Measurements from ENCODE around the gene RPEL1. TPM values are rescaled to one million over a fixed set of nuclear protein-coding genes. Genes with fewer than 3 reads are reported as not detected.
"Not testable (repeated sequence)": the region's sequence is repeated elsewhere in the genome, so short reads cannot be mapped to it uniquely, and the experiment has no call there.

RPEL1 gene
- total RNA-seq, 1 experiment from 2014 or later, result not detected

DNA sequence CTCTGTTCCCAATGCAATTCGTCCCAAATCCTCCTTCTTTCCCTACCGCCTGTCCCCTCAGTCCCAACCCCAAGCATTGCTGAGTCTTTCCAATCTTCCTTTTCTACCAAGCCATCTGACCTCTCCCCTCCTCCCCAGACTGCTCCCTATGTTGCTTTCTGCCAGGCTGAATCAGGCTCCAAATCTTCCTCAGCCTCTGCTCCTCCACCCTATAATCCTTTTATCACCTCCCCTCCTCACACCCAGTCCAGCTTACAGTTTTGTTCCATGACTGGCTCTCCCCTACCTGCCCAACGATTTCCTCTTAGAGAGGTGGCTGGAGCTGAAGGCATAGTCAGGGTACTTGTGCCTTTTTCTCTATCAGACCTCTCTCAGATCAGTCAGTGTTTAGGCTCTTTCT is 39.0 kb upstream of the RPEL1 start:
- H3K4me1 ChIP-seq (ENCODE audit: insufficient read depth, low read length); CTCF ChIA-PET: not testable (repeated sequence)

DNA sequence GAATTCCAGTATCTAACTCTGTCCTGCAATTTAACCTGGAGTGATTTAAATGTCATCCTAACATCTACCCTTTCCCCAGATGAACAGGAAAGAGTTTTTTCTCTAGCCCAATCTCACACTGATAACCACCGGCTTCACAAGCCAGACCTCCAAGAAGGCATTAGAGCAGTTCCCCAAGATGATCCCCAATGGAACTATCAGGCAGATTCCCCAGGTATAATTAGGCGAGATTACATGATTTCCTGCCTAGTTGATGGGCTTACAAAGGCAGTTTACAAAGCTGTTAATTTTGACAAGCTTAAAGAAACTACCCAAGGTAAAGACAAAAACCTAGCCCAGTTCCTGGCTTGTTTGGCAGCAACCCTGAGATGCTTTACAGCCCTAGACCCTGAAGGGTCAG is 38.5 kb upstream of the RPEL1 start:
- Histone ChIP-seq H3K9me2 (replicated peaks; ENCODE audit: low read length) (no peaks in the 10 kb centered on the region), H3K36me3 (ENCODE audit: low read depth, low read length) (no peaks in the 10 kb centered on the region), H3K27ac (ENCODE audit: low read length) (no peak overlapping the region), H3K4me1 (ENCODE audit: insufficient read depth, low read length) (no peaks in the 10 kb centered on the region), H3K79me2 (ENCODE audit: low read length) (no peaks in the 10 kb centered on the region), H3K9me3 (ENCODE audit: low read length) (no peaks in the 10 kb centered on the region), H3K9ac (ENCODE audit: low read length) (no peak overlapping the region), H3K4me3 (ENCODE audit: low read length) (no peak overlapping the region), H4K20me1 (ENCODE audit: low read length) (no peaks in the 10 kb centered on the region), H2AFZ (ENCODE audit: low read length) (no peak overlapping the region), H3F3A (ENCODE audit: low read length, unreplicated experiment) (no peaks in the 10 kb centered on the region), H3K4me2 (ENCODE audit: low read length) (no peak overlapping the region), H3K27me3 (ENCODE audit: low read length) (no peaks in the 10 kb centered on the region)
- ATAC-seq (no peak), DNase-seq (no peak)
- intact Hi-C loops (cut with micrococcal nuclease), result no loop called here
- TF ChIP-seq CTCF (conservative IDR thresholded peaks at IDR 0.05; ENCODE audit: low read depth, low read length), result no peak
- TF ChIP-seq EZH2phosphoT487 (IDR thresholded peaks at IDR 0.05; ENCODE audit: borderline replicate concordance, low read length), result no peak
- no peak for TF ChIP-seq EZH2 (IDR thresholded peaks at IDR 0.05; ENCODE audit: low read length, unreplicated experiment)
- BruUV-seq (replicated peaks), result no TSS peak
- POLR2A ChIA-PET (ENCODE audit: unreplicated experiment), result no interaction called here
- CTCF ChIA-PET, result no interaction called here

More for the DNA sequence above, 39.0 kb upstream of the RPEL1 start:
- H3K79me2 ChIP-seq (ENCODE audit: low read length); H3K27me3 ChIP-seq (ENCODE audit: low read length); BruUV-seq (replicated peaks); ATAC-seq; H3K4me2 ChIP-seq (ENCODE audit: low read length); H3K27ac ChIP-seq (ENCODE audit: low read length); POLR2A ChIA-PET (ENCODE audit: unreplicated experiment); DNase-seq; H3F3A ChIP-seq (ENCODE audit: low read length, unreplicated experiment); H4K20me1 ChIP-seq (ENCODE audit: low read length); H3K9me2 ChIP-seq (replicated peaks; ENCODE audit: low read length); H3K9me3 ChIP-seq (ENCODE audit: low read length); H2AFZ ChIP-seq (ENCODE audit: low read length); H3K36me3 ChIP-seq (ENCODE audit: low read depth, low read length); intact Hi-C loops (cut with micrococcal nuclease); H3K4me3 ChIP-seq (ENCODE audit: low read length); H3K9ac ChIP-seq (ENCODE audit: low read length): not testable (repeated sequence)

DNA sequence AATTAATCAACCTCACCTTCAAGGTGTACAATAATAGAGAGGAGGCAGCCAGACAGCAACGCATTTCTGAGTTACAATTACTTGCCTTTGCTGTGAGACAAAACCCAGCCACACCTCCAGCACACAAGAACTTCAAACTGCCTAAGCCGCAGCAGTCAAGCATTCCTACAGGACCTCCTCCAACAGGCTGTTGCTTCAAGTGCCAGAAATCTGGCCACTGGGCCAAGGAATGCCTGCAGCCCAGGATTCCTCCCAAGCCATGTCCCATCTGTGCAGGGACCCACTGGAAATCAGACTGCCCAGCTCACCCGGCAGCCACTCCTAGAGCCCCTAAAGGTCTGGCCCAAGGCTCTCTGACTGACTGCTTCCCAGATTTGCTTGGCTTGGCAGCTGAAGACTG is 38.0 kb upstream of the RPEL1 start:
- H3F3A ChIP-seq (ENCODE audit: low read length, unreplicated experiment); H3K79me2 ChIP-seq (ENCODE audit: low read length); H3K36me3 ChIP-seq (ENCODE audit: low read depth, low read length); ATAC-seq; H3K27ac ChIP-seq (ENCODE audit: low read length); POLR2A ChIA-PET (ENCODE audit: unreplicated experiment); H3K9me2 ChIP-seq (replicated peaks; ENCODE audit: low read length); H2AFZ ChIP-seq (ENCODE audit: low read length); H3K4me3 ChIP-seq (ENCODE audit: low read length); BruUV-seq (replicated peaks); H3K9me3 ChIP-seq (ENCODE audit: low read length); H3K9ac ChIP-seq (ENCODE audit: low read length); H3K4me1 ChIP-seq (ENCODE audit: insufficient read depth, low read length); DNase-seq; H3K27me3 ChIP-seq (ENCODE audit: low read length); H4K20me1 ChIP-seq (ENCODE audit: low read length); H3K4me2 ChIP-seq (ENCODE audit: low read length); intact Hi-C loops (cut with micrococcal nuclease); CTCF ChIA-PET: not testable (repeated sequence)

- H3K27ac ChIP-seq (ENCODE audit: low read length); H3K9ac ChIP-seq (ENCODE audit: low read length); POLR2A ChIA-PET (ENCODE audit: unreplicated experiment); H3K9me3 ChIP-seq (ENCODE audit: low read length); H3K4me2 ChIP-seq (ENCODE audit: low read length); H4K20me1 ChIP-seq (ENCODE audit: low read length); ATAC-seq; H3K27me3 ChIP-seq (ENCODE audit: low read length); DNase-seq; H3K9me2 ChIP-seq (replicated peaks; ENCODE audit: low read length); H3F3A ChIP-seq (ENCODE audit: low read length, unreplicated experiment); H3K79me2 ChIP-seq (ENCODE audit: low read length); CTCF ChIA-PET; intact Hi-C loops (cut with micrococcal nuclease); H3K4me1 ChIP-seq (ENCODE audit: insufficient read depth, low read length); H3K4me3 ChIP-seq (ENCODE audit: low read length); H3K36me3 ChIP-seq (ENCODE audit: low read depth, low read length); H2AFZ ChIP-seq (ENCODE audit: low read length); BruUV-seq (replicated peaks): not testable (repeated sequence)
Observed at GRCh38 chr10:103210262-103210661, 35.4 kb upstream of the RPEL1 start.
